Measurements from ENCODE around the gene DOK5. TPM values are rescaled to one million over a fixed set of nuclear protein-coding genes. Genes with fewer than 3 reads are reported as not detected.

Gene DOK5
- polyA plus RNA-seq, 1 of the 3 experiments (the other 2 are of a cell fraction), result 12.4 TPM

GRCh38 chr20:54678253-54678652 is 202.9 kb downstream of the DOK5 start:
- H2AFZ ChIP-seq (ENCODE audit: low read depth), result no peak overlapping the region
- H3K4me1 ChIP-seq (ENCODE audit: control insufficient read depth in 1 of 2, insufficient read depth in 2 of 2, low read depth in 1 of 2, low read length in 1 of 2), result peaks cover 0 to 18% of the 10 kb centered on the region in 2 experiments; a peak in 2 of 4 replicates
- H3F3A ChIP-seq (replicated peaks; ENCODE audit: insufficient read depth), result no peaks in the 10 kb centered on the region
- no peak overlapping the region for H3K4me3 ChIP-seq (ENCODE audit: low read depth in 2 of 2, low read length in 1 of 2)
- no peak for DNase-seq
- H3K27ac ChIP-seq (ENCODE audit: low read depth in 2 of 2, low read length in 1 of 2), result no peak overlapping the region
- H3K27me3 ChIP-seq (ENCODE audit: insufficient read depth), result no peaks in the 10 kb centered on the region
- H3K9ac ChIP-seq, result no peak overlapping the region
- no peaks in the 10 kb centered on the region for H3K36me3 ChIP-seq (replicated peaks in 1 of 2; ENCODE audit: control insufficient read depth in 1 of 2, insufficient read depth in 2 of 2, low read length in 1 of 2)
- no peaks in the 10 kb centered on the region for H3K79me2 ChIP-seq (ENCODE audit: insufficient read depth)
- no peak for TF ChIP-seq RAD21 (IDR thresholded peaks at IDR 0.05; ENCODE audit: low read length)
- TF ChIP-seq MAX (IDR thresholded peaks at IDR 0.05; ENCODE audit: low read depth), result no peak
- no peak for TF ChIP-seq REST (IDR thresholded peaks at IDR 0.05; ENCODE audit: low read depth, low read length)
- TF ChIP-seq, protein P1, sequence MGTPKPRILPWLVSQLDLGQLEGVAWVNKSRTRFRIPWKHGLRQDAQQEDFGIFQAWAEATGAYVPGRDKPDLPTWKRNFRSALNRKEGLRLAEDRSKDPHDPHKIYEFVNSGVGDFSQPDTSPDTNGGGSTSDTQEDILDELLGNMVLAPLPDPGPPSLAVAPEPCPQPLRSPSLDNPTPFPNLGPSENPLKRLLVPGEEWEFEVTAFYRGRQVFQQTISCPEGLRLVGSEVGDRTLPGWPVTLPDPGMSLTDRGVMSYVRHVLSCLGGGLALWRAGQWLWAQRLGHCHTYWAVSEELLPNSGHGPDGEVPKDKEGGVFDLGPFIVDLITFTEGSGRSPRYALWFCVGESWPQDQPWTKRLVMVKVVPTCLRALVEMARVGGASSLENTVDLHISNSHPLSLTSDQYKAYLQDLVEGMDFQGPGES (IDR thresholded peaks at IDR 0.05; ENCODE audit: low read depth, low read length), result no peak
- no peak for TF ChIP-seq NFIC (IDR thresholded peaks at IDR 0.05; ENCODE audit: borderline replicate concordance)
- no peak for TF ChIP-seq POLR2AphosphoS5 (IDR thresholded peaks at IDR 0.05; ENCODE audit: low read depth, low read length)
- TF ChIP-seq EZH2phosphoT487 (IDR thresholded peaks at IDR 0.05; ENCODE audit: borderline replicate concordance, low read depth), result no peak
- no peak for TF ChIP-seq EP300 (IDR thresholded peaks at IDR 0.05; ENCODE audit: borderline replicate concordance in 1 of 2, low read depth in 1 of 2, low read length in 1 of 2)
- no peak for TF ChIP-seq FOXJ3 (CRISPR knock-in tag; IDR thresholded peaks at IDR 0.05)
- no peak for TF ChIP-seq TEAD4 (IDR thresholded peaks at IDR 0.05; ENCODE audit: borderline replicate concordance, insufficient read depth)
- no peak for TF ChIP-seq TAF1 (IDR thresholded peaks at IDR 0.05; ENCODE audit: borderline replicate concordance, low read depth, low read length)
- no peak for TF ChIP-seq GABPA (IDR thresholded peaks at IDR 0.05; ENCODE audit: low read depth)
- no peak for TF ChIP-seq ELF1 (IDR thresholded peaks at IDR 0.05)
- no peak for TF ChIP-seq GATA2 (CRISPR knock-in tag; IDR thresholded peaks at IDR 0.05)
- H3K4me2 ChIP-seq, result no peak overlapping the region
- no peaks in the 10 kb centered on the region for H3K9me3 ChIP-seq
- H3K9me2 ChIP-seq, result no peaks in the 10 kb centered on the region
- 21% methylated on average over 1 of the region's 1 CpG for WGBS (ENCODE audit: low lambda C conversion rate)
- ChIA-PET CTCF (interaction anchor here (1.3 to 3.8 kb wide), 2 partner anchors 9 to 1504 kb away, joined by 3 to 24 read pairs; no protein-coding TSS in a partner anchor), POLR2A (no interaction called here)
- H4K20me1 ChIP-seq (ENCODE audit: insufficient read depth), result no peaks in the 10 kb centered on the region
